HL-60 (cell line): ENCODE measurements around the gene ZIK1.

Source experiments
- DNase-seq, 2 experiments: peaks; one replicate each; pipeline ENCODE4 v3.0.0-alpha.2; 2010 to 2020; ENCODE audit warnings: low read depth in 1 of 2, low spot score in 1 of 2
- H3K27ac ChIP-seq: fragments of 250-450 bp; sonication (Bioruptor Pico); replicated peaks from 2 replicates; pipeline ENCODE4 v1.5.1; 2020; ENCODE audit warnings: mild to moderate bottlenecking, moderate library complexity
- H3K27me3 ChIP-seq: fragments of 250-450 bp; sonication (Bioruptor Pico); 2 replicates; pipeline ENCODE4 v1.5.1; 2021; ENCODE audit warnings: mild to moderate bottlenecking, moderate library complexity; ENCODE audit not compliant: insufficient read depth, poor library complexity, severe bottlenecking
- H3K4me3 ChIP-seq: replicated peaks from 2 replicates; pipeline ENCODE4 v1.5.1; 2011; ENCODE audit warnings: mild to moderate bottlenecking, control low read depth, low read length; ENCODE audit not compliant: insufficient read depth
- CTCF ChIP-seq: IDR thresholded peaks from one replicate; pipeline ENCODE4 v1.5.1; 2011; ENCODE audit warnings: low read length, control low read depth, inconsistent platforms; ENCODE audit not compliant: insufficient read depth
- GABPA ChIP-seq: IDR thresholded peaks from 2 replicates; pipeline ENCODE4 v1.6.1; 2012; ENCODE audit warnings: low read depth
- POLR2AphosphoS5 ChIP-seq: IDR thresholded peaks from 2 replicates; pipeline ENCODE4 v1.6.1; 2012; ENCODE audit warnings: low read depth
- REST ChIP-seq: IDR thresholded peaks from 2 replicates; pipeline ENCODE4 v1.6.1; 2012; ENCODE audit warnings: low read depth; ENCODE audit not compliant: insufficient replicate concordance
- SPI1 ChIP-seq: IDR thresholded peaks from 2 replicates; pipeline ENCODE4 v1.6.1; 2012; ENCODE audit warnings: low read depth, mild to moderate bottlenecking, borderline replicate concordance

The ZIK1 gene

GRCh38 chr19:57615346-57615745 lies 31.4 kb downstream of the ZIK1 start:
- Histone ChIP-seq H3K4me3 (no peak overlapping the region), H3K27me3 (no peaks in the 10 kb centered on the region), H3K27ac (no peak overlapping the region)
- no peak for DNase-seq
- TF ChIP-seq SPI1: no peak

GRCh38 chr19:57620673-57621348 lies 36.9 kb downstream of the ZIK1 start:
- no peaks in the 10 kb centered on the region for H3K27me3 ChIP-seq
- H3K27ac ChIP-seq: no peak overlapping the region
- TF ChIP-seq POLR2AphosphoS5: no peak
- no peak for TF ChIP-seq SPI1
- TF ChIP-seq CTCF: no peak
- TF ChIP-seq GABPA: no peak
- no peak for TF ChIP-seq REST
- no peak overlapping the region for H3K4me3 ChIP-seq
- DNase-seq: no peak

- Histone ChIP-seq H3K27me3 (no peaks in the 10 kb centered on the region), H3K4me3 (no peak overlapping the region), H3K27ac (no peak overlapping the region)
- TF ChIP-seq GABPA (no peak), POLR2AphosphoS5 (no peak), SPI1 (no peak)
- no peak for DNase-seq
Observed at GRCh38 chr19:57623091-57623490, 39.1 kb downstream of the ZIK1 start.

- Histone ChIP-seq H3K4me3 (peak within 1 kb of the TSS; percentile 87), H3K27me3 (no peaks in the 10 kb centered on the region), H3K27ac (peak within 1 kb of the TSS; percentile 58)
- peak; percentile 81 to 93 for DNase-seq
- TF ChIP-seq REST (no peak), GABPA (peak; percentile 83), POLR2AphosphoS5 (no peak)
Observed at GRCh38 chr19:57632987-57633831, 49.3 kb downstream of the ZIK1 start, which contains the start of gene ZNF211. ZNF211 (plus strand) TSS chr19:57633168; CDS start chr19:57633347, 179 bp downstream.

GRCh38 chr19:57633832-57634131 lies 49.8 kb downstream of the ZIK1 start:
- DNase-seq: no peak
- no peak overlapping the region for H3K27ac ChIP-seq
- H3K4me3 ChIP-seq: peak overlapping the region; percentile 87

More at GRCh38 chr19:57633832-57634131, 49.8 kb downstream of the ZIK1 start:
- TF ChIP-seq GABPA (no peak), SPI1 (no peak), CTCF (no peak), REST (no peak), POLR2AphosphoS5 (no peak)
- no peaks in the 10 kb centered on the region for H3K27me3 ChIP-seq
